NB4 (cell line): Measurements from ENCODE around the gene SMIM36.

Experiments used
- MYC ChIP-seq: IDR thresholded peaks from 2 replicates; pipeline ENCODE4 v1.6.1; 2011; ENCODE audit warnings: low read depth, low read length
- POLR2A ChIP-seq: IDR thresholded peaks from 2 replicates; pipeline ENCODE4 v1.6.1; 2011; ENCODE audit warnings: mild to moderate bottlenecking; ENCODE audit not compliant: insufficient read length; ENCODE audit errors: extremely low read depth
- TF ChIP-seq, protein P1 (sequence below): IDR thresholded peaks from one replicate; pipeline ENCODE4 v1.5.1; 2012; ENCODE audit warnings: low read depth, low read length

DNA sequence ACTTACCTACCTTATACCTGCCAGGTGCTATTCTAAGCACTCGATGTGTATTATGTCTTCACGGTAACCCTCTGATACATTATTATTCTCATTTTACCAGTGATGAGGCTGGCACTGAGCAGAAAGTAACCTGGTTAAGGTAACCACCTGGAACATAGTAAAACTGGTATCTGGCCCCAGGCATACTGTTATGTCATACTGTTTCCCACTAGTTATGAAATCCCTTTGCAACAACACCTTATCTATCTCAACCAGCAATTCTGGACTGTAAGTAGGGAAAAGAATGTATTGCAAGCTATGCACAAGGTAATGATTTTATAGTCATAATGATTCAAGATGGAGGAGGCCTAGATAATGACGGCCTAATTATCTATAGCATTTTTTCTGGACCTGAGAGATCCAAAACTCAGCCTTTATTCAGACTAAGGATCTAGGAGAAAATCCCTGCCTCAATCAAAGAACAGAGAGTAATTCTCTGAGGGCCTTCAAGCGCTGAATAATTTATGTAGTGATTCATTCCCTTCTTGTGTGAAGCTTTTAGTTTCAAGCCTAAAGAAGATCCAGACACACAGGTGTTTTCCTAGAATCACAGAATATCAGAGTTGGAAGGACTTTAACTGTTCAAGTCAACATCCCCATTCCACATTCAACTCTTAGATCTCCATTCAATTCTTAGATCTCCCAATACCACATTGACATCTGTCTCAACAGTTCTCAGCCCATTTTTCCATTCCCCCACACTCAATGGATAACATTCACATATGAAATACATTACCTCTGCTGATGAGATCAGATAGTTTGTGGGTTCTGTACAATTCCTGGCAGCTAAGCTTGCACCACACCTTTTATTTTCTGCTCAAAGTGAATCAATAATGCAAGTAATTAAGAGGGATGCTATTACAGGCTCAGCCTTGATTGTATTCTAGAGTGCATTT is 74.8 kb downstream of the SMIM36 start:
- TF ChIP-seq, protein P1, sequence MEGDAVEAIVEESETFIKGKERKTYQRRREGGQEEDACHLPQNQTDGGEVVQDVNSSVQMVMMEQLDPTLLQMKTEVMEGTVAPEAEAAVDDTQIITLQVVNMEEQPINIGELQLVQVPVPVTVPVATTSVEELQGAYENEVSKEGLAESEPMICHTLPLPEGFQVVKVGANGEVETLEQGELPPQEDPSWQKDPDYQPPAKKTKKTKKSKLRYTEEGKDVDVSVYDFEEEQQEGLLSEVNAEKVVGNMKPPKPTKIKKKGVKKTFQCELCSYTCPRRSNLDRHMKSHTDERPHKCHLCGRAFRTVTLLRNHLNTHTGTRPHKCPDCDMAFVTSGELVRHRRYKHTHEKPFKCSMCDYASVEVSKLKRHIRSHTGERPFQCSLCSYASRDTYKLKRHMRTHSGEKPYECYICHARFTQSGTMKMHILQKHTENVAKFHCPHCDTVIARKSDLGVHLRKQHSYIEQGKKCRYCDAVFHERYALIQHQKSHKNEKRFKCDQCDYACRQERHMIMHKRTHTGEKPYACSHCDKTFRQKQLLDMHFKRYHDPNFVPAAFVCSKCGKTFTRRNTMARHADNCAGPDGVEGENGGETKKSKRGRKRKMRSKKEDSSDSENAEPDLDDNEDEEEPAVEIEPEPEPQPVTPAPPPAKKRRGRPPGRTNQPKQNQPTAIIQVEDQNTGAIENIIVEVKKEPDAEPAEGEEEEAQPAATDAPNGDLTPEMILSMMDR, result no peak
- no peak for TF ChIP-seq POLR2A
- no peak for TF ChIP-seq MYC
